ENCODE data around the gene KCNG1. TPM values are rescaled to one million over a fixed set of nuclear protein-coding genes. Genes with fewer than 3 reads are reported as not detected.

Gene KCNG1
- total and polyA plus RNA-seq, 2 of the 4 experiments (the other 2 are of a cell fraction), result 23.7 to 51.4 TPM

GRCh38 chr20:51002633-51003032 is 20.3 kb downstream of the KCNG1 start:
- no peak overlapping the region for H4K91ac ChIP-seq (ENCODE audit: insufficient read depth, low read depth, low read length)
- no peak overlapping the region for H3K4me2 ChIP-seq (ENCODE audit: low read depth, low read length)
- no peak overlapping the region for H4K5ac ChIP-seq (ENCODE audit: low read depth, low read length)
- dilution Hi-C loops (cut with HindIII; ENCODE audit: low sequenced_read_pairs, unreplicated experiment) (no loop called here), in situ Hi-C loops (cut with MboI; ENCODE audit: low sequenced_read_pairs) (no loop called here), intact Hi-C loops (cut with micrococcal nuclease) (no loop called here)
- TF ChIP-seq FOS (IDR thresholded peaks at IDR 0.05; ENCODE audit: low read depth, low read length), result no peak
- no peak for TF ChIP-seq CEBPB (IDR thresholded peaks at IDR 0.05; ENCODE audit: low read depth, low read length)
- no peak for TF ChIP-seq RAD21 (IDR thresholded peaks at IDR 0.05; ENCODE audit: low read length)
- no peak for TF ChIP-seq CTCF (conservative IDR thresholded peaks at IDR 0.05; ENCODE audit: low read depth, low read length)
- no peak for TF ChIP-seq RCOR1 (IDR thresholded peaks at IDR 0.05; ENCODE audit: insufficient replicate concordance, low read length)
- no peak for TF ChIP-seq CHD1 (IDR thresholded peaks at IDR 0.05; ENCODE audit: low read depth, low read length)
- TF ChIP-seq POLR2A (IDR thresholded peaks at IDR 0.05; ENCODE audit: low read depth, low read length), result no peak
- no peak for TF ChIP-seq NFE2L2 (IDR thresholded peaks at IDR 0.05; ENCODE audit: low read depth, low read length)
- TF ChIP-seq BHLHE40 (IDR thresholded peaks at IDR 0.05; ENCODE audit: low read depth, low read length), result no peak
- TF ChIP-seq MXI1 (IDR thresholded peaks at IDR 0.05; ENCODE audit: borderline replicate concordance, low read depth, low read length), result no peak
- TF ChIP-seq MAZ (IDR thresholded peaks at IDR 0.05; ENCODE audit: borderline replicate concordance, low read depth, low read length), result no peak
- TF ChIP-seq RFX5 (IDR thresholded peaks at IDR 0.05; ENCODE audit: low read depth, low read length), result no peak
- TF ChIP-seq USF2 (IDR thresholded peaks at IDR 0.05; ENCODE audit: low read depth, low read length), result no peak
- no peak for TF ChIP-seq MAFK (IDR thresholded peaks at IDR 0.05; ENCODE audit: low read depth, low read length)
- no peak overlapping the region for H2BK5ac ChIP-seq (ENCODE audit: low read depth, low read length, poor library complexity, severe bottlenecking)
- H3K23ac ChIP-seq (ENCODE audit: low read depth, low read length), result no peak overlapping the region
- ChIA-PET POLR2A (ENCODE audit: unreplicated experiment) (no interaction called here), CTCF (no interaction called here)
- H3K4ac ChIP-seq (ENCODE audit: low read depth, low read length), result no peak overlapping the region
- no peaks in the 10 kb centered on the region; the same call in none of the 2 replicates for H4K20me1 ChIP-seq (ENCODE audit: insufficient read depth, low read length)
- no peaks in the 10 kb centered on the region for H3K9me3 ChIP-seq (ENCODE audit: control insufficient read depth, insufficient read depth, low read length)
- ATAC-seq (ENCODE audit: low read depth) (no peak), DNase-seq (no peak)
- H3K27me3 ChIP-seq (ENCODE audit: control insufficient read depth, insufficient read depth, low read length), result no peaks in the 10 kb centered on the region
- H3K14ac ChIP-seq (replicated peaks; ENCODE audit: low read depth, low read length), result no peak overlapping the region
- H2AK9ac ChIP-seq (replicated peaks; ENCODE audit: low read depth, low read length, poor library complexity), result no peak overlapping the region
- no peak overlapping the region for H2BK120ac ChIP-seq (ENCODE audit: low read depth, low read length)
- no peak overlapping the region for H2AFZ ChIP-seq (replicated peaks; ENCODE audit: low read length, poor library complexity)
- H3K4me1 ChIP-seq (ENCODE audit: control insufficient read depth, insufficient read depth, low read length), result no peaks in the 10 kb centered on the region
- H3K9ac ChIP-seq (ENCODE audit: low read depth, low read length), result no peak overlapping the region
- H2BK15ac ChIP-seq (ENCODE audit: low read depth, low read length), result no peak overlapping the region
- H3K18ac ChIP-seq (ENCODE audit: low read depth, low read length), result no peak overlapping the region
- H2BK20ac ChIP-seq (ENCODE audit: low read depth, low read length), result no peak overlapping the region
- no peak overlapping the region for H4K8ac ChIP-seq (ENCODE audit: low read depth in 2 of 2, low read length in 2 of 2)
- H3K36me3 ChIP-seq (ENCODE audit: control insufficient read depth, insufficient read depth, low read length), result peaks cover 20% of the 10 kb centered on the region
- H3K4me3 ChIP-seq (ENCODE audit: insufficient read depth, low read depth, low read length), result no peak overlapping the region
- BruUV-seq (replicated peaks), result no TSS peak
- no peak overlapping the region for H2AK5ac ChIP-seq (ENCODE audit: low read depth, low read length)
- no peak overlapping the region for H3K56ac ChIP-seq (ENCODE audit: extremely low read depth, insufficient read depth, low read length)
- no peaks in the 10 kb centered on the region for H3K9me1 ChIP-seq (ENCODE audit: insufficient read depth, low read length)
- H3K79me1 ChIP-seq (ENCODE audit: low read depth in 1 of 2, low read length in 2 of 2), result peaks cover 9 to 13% of the 10 kb centered on the region in 2 experiments
- no CpG with 5 or more reads among the region's 7 CpGs for WGBS, 2 experiments (ENCODE audit: extremely low coverage in 2 of 2, insufficient read length in 1 of 2)
- no peak overlapping the region for H3K27ac ChIP-seq (ENCODE audit: insufficient read depth, low read length)

Data from IMR-90 (cell line).